GM19468 (cell line): ENCODE data around the gene HBD.

Experiments used
- ATAC-seq: cut with Tn5 transposase; IDR thresholded peaks from one replicate; pipeline ENCODE4 v1.9.1; 2021; ENCODE audit warnings: mild to moderate bottlenecking, moderate library complexity, moderate number of reproducible peaks; ENCODE audit not compliant: unreplicated experiment; ENCODE audit errors: extremely low read depth

The HBD gene

DNA sequence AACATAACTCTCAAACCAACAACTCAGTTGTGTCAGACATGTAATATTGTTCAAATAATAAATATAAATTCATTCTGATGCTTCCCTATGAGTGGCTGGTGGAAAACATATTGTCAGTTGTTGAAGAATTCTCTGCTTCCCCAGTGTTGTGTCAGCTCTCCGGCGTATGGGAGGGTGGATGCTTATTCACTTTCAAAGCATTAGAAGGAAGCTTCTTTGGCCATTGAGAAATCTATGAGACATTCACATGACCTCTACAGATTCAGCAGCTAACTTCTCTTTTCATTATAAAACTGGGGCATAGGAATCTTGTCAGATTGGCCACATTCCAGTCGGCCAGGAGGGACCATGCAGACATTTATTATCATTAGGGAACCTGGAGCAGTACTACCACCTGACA, 36.7 kb downstream of the HBD start:
- no peak for ATAC-seq

DNA sequence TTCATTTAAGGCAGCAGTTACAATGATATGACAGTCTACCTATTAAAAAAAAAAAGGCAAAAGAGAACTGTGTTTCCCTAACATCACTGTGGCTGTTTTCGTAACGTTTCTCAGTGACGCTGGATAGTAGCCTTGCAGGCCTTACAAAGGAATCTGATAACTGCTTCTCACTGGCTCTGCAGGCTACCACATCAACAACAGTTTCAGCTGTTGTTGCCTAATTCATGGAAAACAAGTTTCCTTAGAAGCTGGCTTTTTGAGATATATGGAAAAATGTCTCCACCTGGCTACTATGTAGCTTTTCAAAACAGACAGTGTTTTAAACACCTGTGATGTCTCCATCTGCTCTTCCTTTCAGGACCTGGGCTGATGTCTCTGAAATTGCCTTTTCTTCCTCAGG, 37.6 kb downstream of the HBD start:
- no peak for ATAC-seq

DNA sequence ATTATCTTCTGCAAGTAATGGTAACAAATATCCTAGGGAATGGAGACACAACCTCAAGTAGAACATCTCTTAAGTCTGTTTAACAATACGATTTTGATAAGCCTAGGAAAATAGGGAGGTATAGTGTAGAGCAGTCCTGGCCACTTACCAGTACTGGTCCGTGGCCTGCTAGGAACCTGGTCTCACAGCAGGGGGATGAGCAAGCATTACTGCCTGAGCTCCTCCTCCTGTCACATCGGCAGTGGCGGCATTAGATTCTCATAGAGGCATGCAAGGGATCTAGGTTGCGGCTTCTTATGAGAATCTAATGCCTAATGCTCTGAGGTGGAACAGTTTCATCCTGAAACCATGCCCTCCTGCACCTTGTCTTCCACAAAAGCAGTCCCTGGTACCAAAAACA, 38.2 kb downstream of the HBD start:
- ATAC-seq, result no peak

DNA sequence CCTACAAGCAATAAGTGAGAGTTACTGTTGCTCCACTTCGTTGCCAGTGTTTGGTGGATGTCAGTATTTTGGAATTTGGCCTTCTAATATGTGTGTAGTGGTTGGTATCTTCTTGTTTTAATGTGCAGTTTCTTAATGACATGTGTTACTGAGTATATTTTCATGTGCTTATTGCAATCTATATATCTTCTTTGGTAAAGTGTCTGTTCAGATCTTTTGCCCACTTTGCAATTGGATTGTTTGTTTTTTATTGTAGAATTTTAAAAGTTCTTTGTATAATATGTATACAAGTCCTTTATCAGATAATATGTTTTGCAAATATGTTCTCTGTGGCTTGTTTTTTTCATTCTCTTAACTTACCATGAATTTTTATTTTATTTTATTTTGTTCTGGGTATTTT, 41.5 kb downstream of the HBD start:
- no peak for ATAC-seq

DNA sequence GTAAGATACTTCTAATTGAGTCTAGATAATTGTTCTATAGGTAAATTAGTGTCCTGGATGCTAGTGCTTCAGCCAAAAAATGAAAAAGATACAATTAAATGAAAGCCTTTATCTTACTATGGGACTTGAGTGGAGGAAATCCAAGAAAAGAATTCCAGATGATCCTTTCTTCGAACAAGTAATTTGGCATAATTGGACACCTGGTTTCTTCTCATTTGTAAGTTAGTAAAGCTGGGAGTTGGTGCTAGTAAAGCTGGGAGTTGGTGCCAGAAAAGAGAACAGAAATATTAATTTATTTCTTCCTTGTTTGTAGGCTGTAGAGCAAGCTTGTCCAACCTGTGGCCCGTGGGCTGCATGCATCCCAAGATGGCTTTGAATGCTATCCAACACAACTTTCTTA, 46.1 kb downstream of the HBD start:
- no peak for ATAC-seq
